H1 (cell line): ENCODE results near the gene KLHDC7B. TPM values are rescaled to one million over a fixed set of nuclear protein-coding genes. Genes with fewer than 3 reads are reported as not detected.

Experiments
- CTCF ChIA-PET: fragments of 300-600 bp; sonication (Branson Sonifier 250); formaldehyde crosslinking; loops from one replicate; lab custom pipeline; 2021; ENCODE audit not compliant: partially characterized antibody; lab: Charles Lee
- POLR2A ChIA-PET: fragments of 300-600 bp; sonication (Branson Sonifier 250); formaldehyde crosslinking; loops from one replicate; lab custom pipeline; 2021; ENCODE audit warnings: inconsistent platforms; ENCODE audit not compliant: partially characterized antibody; lab: Charles Lee
- DNase-seq, 2 experiments: peaks; one replicate each; pipeline versions ENCODE4 v3.0.0 to v3.0.0-alpha.2; 2010 to 2022; ENCODE audit warnings: low spot score in 2 of 2, low read depth in 1 of 2, mixed read lengths in 1 of 2
- FAIRE-seq: peaks from 2 replicates; lab custom pipeline; 2011; peaks lifted over from hg19 to GRCh38; lab: Jason Lieb, UNC
- H2AFZ ChIP-seq: 2 replicates; pipeline ENCODE4 v1.8.1; 2012; ENCODE audit warnings: low read length, inconsistent platforms
- H2AK5ac ChIP-seq: 2 replicates; pipeline ENCODE4 v1.6.1; 2013; ENCODE audit warnings: low read depth, low read length
- H2BK120ac ChIP-seq: replicated peaks from 2 replicates; pipeline ENCODE3; 2013; ENCODE audit warnings: low read depth, low read length, inconsistent platforms
- H2BK12ac ChIP-seq: 2 replicates; pipeline ENCODE4 v1.6.1; 2013; ENCODE audit warnings: low read depth, low read length
- H2BK15ac ChIP-seq: 2 replicates; pipeline ENCODE4 v1.6.1; 2013; ENCODE audit warnings: low read length
- H2BK20ac ChIP-seq: 2 replicates; pipeline ENCODE4 v1.6.1; 2013; ENCODE audit warnings: low read length
- H2BK5ac ChIP-seq: 2 replicates; pipeline ENCODE4 v1.6.1; 2013; ENCODE audit warnings: low read depth, low read length
- H3K14ac ChIP-seq: 2 replicates; pipeline ENCODE4 v1.6.1; 2013; ENCODE audit warnings: inconsistent platforms; ENCODE audit not compliant: insufficient read length
- H3K18ac ChIP-seq: 2 replicates; pipeline ENCODE4 v1.6.1; 2013; ENCODE audit warnings: low read length; ENCODE audit errors: extremely low read depth
- H3K23ac ChIP-seq: 2 replicates; pipeline ENCODE4 v1.6.1; 2013; ENCODE audit warnings: inconsistent platforms; ENCODE audit not compliant: insufficient read length
- H3K23me2 ChIP-seq: 2 replicates; pipeline ENCODE4 v1.6.1; 2013; ENCODE audit warnings: low read depth, low read length
- H3K27ac ChIP-seq: 2 replicates; pipeline ENCODE4 v1.6.1; 2011; ENCODE audit warnings: low read depth, low read length, inconsistent platforms
- H3K27me3 ChIP-seq, 4 experiments: replicated peaks in 1 of 4; 1 replicate in 1 of 4; 2 replicates in 3 of 4; pipeline versions ENCODE4 v1.6.1 to v1.8.1; 2011 to 2013; ENCODE audit warnings: low read length in 3 of 4, mild to moderate bottlenecking in 3 of 4, inconsistent platforms in 2 of 4, mixed read lengths in 2 of 4, moderate library complexity in 1 of 4; ENCODE audit not compliant: control insufficient read depth in 3 of 4, insufficient read depth in 3 of 4; ENCODE audit errors: extremely low read depth in 1 of 4
- H3K36me3 ChIP-seq, 4 experiments: 2 replicates each; pipeline versions ENCODE4 v1.6.1 to v1.8.1; 2011 to 2013; ENCODE audit warnings: mild to moderate bottlenecking in 4 of 4, low read length in 3 of 4, moderate library complexity in 2 of 4, control low read depth in 1 of 4, inconsistent platforms in 1 of 4; ENCODE audit not compliant: insufficient read depth in 4 of 4, control insufficient read depth in 2 of 4
- H3K4ac ChIP-seq: replicated peaks from 2 replicates; pipeline ENCODE3; 2013; ENCODE audit warnings: low read length, low read depth, mixed read lengths, inconsistent platforms; ENCODE audit not compliant: insufficient read length
- H3K4me1 ChIP-seq, 4 experiments: replicated peaks in 1 of 4; 1 replicate in 1 of 4; 2 replicates in 3 of 4; pipeline versions ENCODE4 v1.6.1 to v1.8.1; 2011 to 2013; ENCODE audit warnings: low read length in 3 of 4, inconsistent platforms in 2 of 4, mixed read lengths in 1 of 4; ENCODE audit not compliant: insufficient read depth in 4 of 4, control insufficient read depth in 3 of 4
- H3K4me2 ChIP-seq, 2 experiments: 2 replicates each; pipeline versions ENCODE4 v1.6.1 to v1.8.1; 2011 to 2013; ENCODE audit warnings: low read depth in 2 of 2, low read length in 2 of 2, control low read depth in 1 of 2, inconsistent platforms in 1 of 2, mild to moderate bottlenecking in 1 of 2; ENCODE audit not compliant: insufficient read depth in 1 of 2
- H3K4me3 ChIP-seq, 4 experiments: fragments of 200-600, 300-600 bp in 1 of 4; sonication (generic), shearing (Covaris generic), sonication (Bioruptor Twin) in 1 of 4; 2 replicates each; pipeline versions ENCODE4 v1.5.1 to v1.8.1; 2011 to 2016; ENCODE audit warnings: low read length in 4 of 4, low read depth in 3 of 4, control low read depth in 2 of 4, inconsistent platforms in 2 of 4, mild to moderate bottlenecking in 2 of 4, mixed read lengths in 1 of 4, moderate library complexity in 1 of 4; ENCODE audit not compliant: insufficient read depth in 2 of 4; ENCODE audit errors: extremely low read depth in 1 of 4
- H3K56ac ChIP-seq: replicated peaks from 2 replicates; pipeline ENCODE3; 2013; ENCODE audit warnings: low read depth, mild to moderate bottlenecking, mixed read lengths, low read length, inconsistent platforms; ENCODE audit not compliant: insufficient read length
- H3K79me1 ChIP-seq: 2 replicates; pipeline ENCODE4 v1.6.1; 2013; ENCODE audit warnings: low read depth, low read length, control low read depth
- H3K79me2 ChIP-seq, 2 experiments: 2 replicates each; pipeline versions ENCODE4 v1.6.1 to v1.8.1; 2012 to 2013; ENCODE audit warnings: low read length in 2 of 2, mild to moderate bottlenecking in 2 of 2, inconsistent platforms in 1 of 2; ENCODE audit not compliant: insufficient read depth in 2 of 2, control insufficient read depth in 1 of 2
- H3K9ac ChIP-seq, 4 experiments: replicated peaks in 1 of 4; 1 replicate in 1 of 4; 2 replicates in 3 of 4; pipeline versions ENCODE4 v1.6.1 to v1.8.1; 2011 to 2013; ENCODE audit warnings: low read depth in 3 of 4, low read length in 3 of 4, control low read depth in 2 of 4, mild to moderate bottlenecking in 2 of 4, moderate library complexity in 2 of 4, inconsistent platforms in 1 of 4; ENCODE audit errors: extremely low read depth in 1 of 4
- H3K9me3 ChIP-seq, 2 experiments: 2 replicates each; pipeline versions ENCODE4 v1.6.1 to v1.8.1; 2012 to 2013; ENCODE audit warnings: mild to moderate bottlenecking in 2 of 2, moderate library complexity in 2 of 2, control low read depth in 1 of 2, inconsistent platforms in 1 of 2, low read depth in 1 of 2, low read length in 1 of 2, mixed read lengths in 1 of 2; ENCODE audit not compliant: insufficient read depth in 2 of 2
- H4K20me1 ChIP-seq, 2 experiments: replicated peaks in 1 of 2; 2 replicates each; pipeline versions ENCODE3 to v1.8.1; 2011 to 2013; ENCODE audit warnings: inconsistent platforms in 2 of 2, low read length in 2 of 2, mild to moderate bottlenecking in 1 of 2; ENCODE audit not compliant: insufficient read depth in 2 of 2, control insufficient read depth in 1 of 2
- H4K5ac ChIP-seq: 2 replicates; pipeline ENCODE4 v1.6.1; 2013; ENCODE audit warnings: low read length, low read depth, mixed read lengths, inconsistent platforms; ENCODE audit not compliant: insufficient read length
- H4K8ac ChIP-seq: 2 replicates; pipeline ENCODE4 v1.8.0; 2013; ENCODE audit warnings: mild to moderate bottlenecking, moderate library complexity, low read length, inconsistent platforms; ENCODE audit not compliant: insufficient read depth; ENCODE audit errors: extremely low read depth
- H4K91ac ChIP-seq: replicated peaks from 2 replicates; pipeline ENCODE3; 2013; ENCODE audit warnings: low read length, mixed read lengths, inconsistent platforms; ENCODE audit not compliant: insufficient read length
- CREB1 ChIP-seq: IDR thresholded peaks from 2 replicates; pipeline ENCODE4 v1.6.1; 2012; ENCODE audit warnings: inconsistent platforms
- EGR1 ChIP-seq: IDR thresholded peaks from 2 replicates; pipeline ENCODE4 v1.6.1; 2011; ENCODE audit warnings: low read depth, low read length, borderline replicate concordance
- EP300 ChIP-seq, 2 experiments: IDR thresholded peaks; 1 replicate in 1 of 2; 2 replicates in 1 of 2; pipeline ENCODE4 v1.6.1; 2011 to 2012; ENCODE audit warnings: low read depth in 2 of 2, low read length in 2 of 2, mild to moderate bottlenecking in 2 of 2, borderline replicate concordance in 1 of 2, inconsistent platforms in 1 of 2, moderate library complexity in 1 of 2
- EZH2 ChIP-seq: fragments of 200-600 bp; sonication (generic); IDR thresholded peaks from 2 replicates; pipeline ENCODE4 v1.7.1; 2012; ENCODE audit warnings: low read depth, mild to moderate bottlenecking, moderate library complexity, low read length, inconsistent platforms; ENCODE audit not compliant: severe bottlenecking
- RAD21 ChIP-seq, 2 experiments: IDR thresholded peaks in 1 of 2; conservative IDR thresholded peaks in 1 of 2; 2 replicates each; pipeline ENCODE4 v1.6.1; 2011; ENCODE audit warnings: low read depth in 2 of 2, low read length in 2 of 2, improper control_type of control experiment in 1 of 2, inconsistent platforms in 1 of 2, mild to moderate bottlenecking in 1 of 2, moderate library complexity in 1 of 2
- SP1 ChIP-seq: IDR thresholded peaks from 2 replicates; pipeline ENCODE4 v1.6.1; 2011; ENCODE audit warnings: low read depth, low read length
- WGBS, 2 experiments: shearing (Covaris generic) in 1 of 2; methylation state at CpG; one replicate each; pipeline versions ENCODE4 v1.1.6 to v1.1.7; 2013 to 2015; ENCODE audit warnings: low lambda C conversion rate in 2 of 2, mixed read lengths in 2 of 2, inconsistent platforms in 1 of 2, low coverage in 1 of 2, missing lambda C conversion rate in 1 of 2; ENCODE audit not compliant: insufficient replicate concordance in 2 of 2, insufficient coverage in 1 of 2, insufficient read length in 1 of 2; ENCODE audit errors: extremely low coverage in 1 of 2, missing lambda C conversion rate in 1 of 2; 5-methylcytosine and 5-hydroxymethylcytosine counted together
- polyA plus RNA-seq, 7 experiments: library from polyadenylated mRNA; depleted of rRNA in 3 of 7; stranded (reverse) in 5 of 7; unstranded in 2 of 7; fragments of >200 nt in 5 of 7; fragments of 200-250 nt in 2 of 7; gene quantifications; 1 replicate in 5 of 7; 2 replicates in 1 of 7; 4 replicates in 1 of 7; pipeline versions ENCODE4 v1.2.1 to v1.2.3, GENCODE V29; 2011 to 2013; ENCODE audit warnings: missing spikeins in 2 of 7, mixed read lengths in 2 of 7
- total RNA-seq: library from RNA; stranded (reverse); fragmentation: NEBNext Ultra II Directional; extraction: Animal tissue kit (Norgen Biotek cat#: 25700); gene quantifications from 2 replicates; pipeline ENCODE4 v1.2.1, GENCODE V29; 2021
- TF ChIP-seq, protein P1 (sequence below): IDR thresholded peaks from 2 replicates; pipeline ENCODE4 v1.6.1; 2012; ENCODE audit warnings: low read length, inconsistent platforms
- TF ChIP-seq, protein P2 (sequence below), 3 experiments: IDR thresholded peaks; 1 replicate in 2 of 3; 2 replicates in 1 of 3; pipeline versions ENCODE4 v1.5.1 to v1.6.1; 2011; ENCODE audit warnings: low read length in 3 of 3, mild to moderate bottlenecking in 3 of 3, inconsistent platforms in 2 of 3, low read depth in 1 of 3, moderate library complexity in 1 of 3; ENCODE audit not compliant: insufficient read depth in 1 of 3; ENCODE audit errors: control extremely low read depth in 1 of 3

The KLHDC7B gene
- total and polyA plus RNA-seq, 2 of the 8 experiments (the other 6 are each of a cell fraction or from before 2014, with no cell fraction given) = not detected

DNA sequence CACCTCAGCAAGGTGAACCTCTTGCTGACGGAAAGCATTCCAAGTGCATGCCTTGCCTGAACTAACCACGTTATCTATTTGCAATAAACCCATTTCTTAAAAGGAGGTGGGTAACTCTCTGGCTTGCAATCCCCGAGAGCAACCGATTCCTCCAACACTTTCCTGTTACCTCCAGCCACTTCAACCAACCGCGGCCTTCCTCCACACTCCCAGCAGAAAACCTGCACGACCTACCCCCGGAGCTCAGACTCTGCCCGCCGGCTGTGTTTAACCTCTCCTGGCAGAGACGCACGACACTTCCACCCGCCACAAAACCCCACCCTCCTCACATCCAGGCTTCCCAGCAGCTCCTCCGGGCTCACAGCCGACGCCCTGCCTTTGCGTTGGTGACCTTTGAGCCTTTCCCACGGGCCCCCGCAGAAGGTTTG, 21.0 kb upstream of the KLHDC7B start:
- Histone ChIP-seq H3K79me1 (no peaks in the 10 kb centered on the region), H2AFZ (no peak overlapping the region)
- TF ChIP-seq EGR1 (no peak), CREB1 (no peak), EP300 (IDR thresholded peaks at IDR 0.05; ENCODE audit: borderline replicate concordance in 1 of 2, low read depth in 2 of 2, low read length in 2 of 2) (no peak), RAD21 (IDR thresholded peaks at IDR 0.05 in 1 of 2, conservative IDR thresholded peaks at IDR 0.05 in 1 of 2; ENCODE audit: low read depth in 2 of 2, low read length in 2 of 2) (no peak), EZH2 (no peak), SP1 (no peak)
- TF ChIP-seq, protein P1, sequence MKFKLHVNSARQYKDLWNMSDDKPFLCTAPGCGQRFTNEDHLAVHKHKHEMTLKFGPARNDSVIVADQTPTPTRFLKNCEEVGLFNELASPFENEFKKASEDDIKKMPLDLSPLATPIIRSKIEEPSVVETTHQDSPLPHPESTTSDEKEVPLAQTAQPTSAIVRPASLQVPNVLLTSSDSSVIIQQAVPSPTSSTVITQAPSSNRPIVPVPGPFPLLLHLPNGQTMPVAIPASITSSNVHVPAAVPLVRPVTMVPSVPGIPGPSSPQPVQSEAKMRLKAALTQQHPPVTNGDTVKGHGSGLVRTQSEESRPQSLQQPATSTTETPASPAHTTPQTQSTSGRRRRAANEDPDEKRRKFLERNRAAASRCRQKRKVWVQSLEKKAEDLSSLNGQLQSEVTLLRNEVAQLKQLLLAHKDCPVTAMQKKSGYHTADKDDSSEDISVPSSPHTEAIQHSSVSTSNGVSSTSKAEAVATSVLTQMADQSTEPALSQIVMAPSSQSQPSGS = no peak
- TF ChIP-seq, protein P2, sequence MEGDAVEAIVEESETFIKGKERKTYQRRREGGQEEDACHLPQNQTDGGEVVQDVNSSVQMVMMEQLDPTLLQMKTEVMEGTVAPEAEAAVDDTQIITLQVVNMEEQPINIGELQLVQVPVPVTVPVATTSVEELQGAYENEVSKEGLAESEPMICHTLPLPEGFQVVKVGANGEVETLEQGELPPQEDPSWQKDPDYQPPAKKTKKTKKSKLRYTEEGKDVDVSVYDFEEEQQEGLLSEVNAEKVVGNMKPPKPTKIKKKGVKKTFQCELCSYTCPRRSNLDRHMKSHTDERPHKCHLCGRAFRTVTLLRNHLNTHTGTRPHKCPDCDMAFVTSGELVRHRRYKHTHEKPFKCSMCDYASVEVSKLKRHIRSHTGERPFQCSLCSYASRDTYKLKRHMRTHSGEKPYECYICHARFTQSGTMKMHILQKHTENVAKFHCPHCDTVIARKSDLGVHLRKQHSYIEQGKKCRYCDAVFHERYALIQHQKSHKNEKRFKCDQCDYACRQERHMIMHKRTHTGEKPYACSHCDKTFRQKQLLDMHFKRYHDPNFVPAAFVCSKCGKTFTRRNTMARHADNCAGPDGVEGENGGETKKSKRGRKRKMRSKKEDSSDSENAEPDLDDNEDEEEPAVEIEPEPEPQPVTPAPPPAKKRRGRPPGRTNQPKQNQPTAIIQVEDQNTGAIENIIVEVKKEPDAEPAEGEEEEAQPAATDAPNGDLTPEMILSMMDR (IDR thresholded peaks at IDR 0.05; ENCODE audit: control extremely low read depth in 1 of 3, insufficient read depth in 1 of 3, low read depth in 1 of 3, low read length in 3 of 3) = no peak

More for the DNA sequence above, 21.0 kb upstream of the KLHDC7B start:
- WGBS, 2 experiments = 42% methylated on average over 13 of the region's 19 CpGs; no CpG with 5 or more reads in 1 of the 2 experiments
- H2BK5ac ChIP-seq = no peak overlapping the region
- no peak overlapping the region for H3K14ac ChIP-seq
- H3K4me2 ChIP-seq = peak overlapping the region; percentile 70 to 88
- no peak overlapping the region for H3K27ac ChIP-seq
- H3K18ac ChIP-seq = no peak overlapping the region
- H2BK15ac ChIP-seq = no peak overlapping the region
- H4K8ac ChIP-seq = peak overlapping the region; percentile 45; the same call in 1 of the 2 replicates
- H3K27me3 ChIP-seq = peaks cover 15 to 31% (median 24%) of the 10 kb centered on the region in 4 experiments
- H3K4ac ChIP-seq = no peak overlapping the region
- H3K9ac ChIP-seq = peak overlapping the region in 2 of 4 experiments; percentile 6 to 68; a peak in 3 of 7 replicates
- DNase-seq (no peak), FAIRE-seq (no peak)
- H3K79me2 ChIP-seq = no peaks in the 10 kb centered on the region
- H2AK5ac ChIP-seq = no peak overlapping the region
- no peak overlapping the region for H3K56ac ChIP-seq
- no peak overlapping the region for H2BK120ac ChIP-seq
- no peak overlapping the region for H4K5ac ChIP-seq
- ChIA-PET CTCF (interaction anchor here (1.0 to 3.4 kb wide), 9 partner anchors 10 to 201 kb away, joined by 3 to 36 read pairs (median 6); partner anchors contain the start of genes KLHDC7B and SYCE3), POLR2A (interaction anchor here (1.1 to 3.0 kb wide), 9 partner anchors 8 to 84 kb away, joined by 3 to 32 read pairs (median 4); partner anchors contain the start of genes LMF2, NCAPH2 and SYCE3)
- H3K23me2 ChIP-seq = peaks cover 17% of the 10 kb centered on the region; the same call in 1 of the 2 replicates
- H4K91ac ChIP-seq = no peak overlapping the region
- H4K20me1 ChIP-seq = peaks cover 5 to 25% of the 10 kb centered on the region in 2 experiments
- peak overlapping the region; percentile 63 to 78 (median 67) for H3K4me3 ChIP-seq
- no peaks in the 10 kb centered on the region for H3K9me3 ChIP-seq
- H3K4me1 ChIP-seq = peaks cover 0 to 11% (median 6%) of the 10 kb centered on the region in 4 experiments; a peak in 5 of 7 replicates
- peaks cover 4 to 16% (median 12%) of the 10 kb centered on the region in 4 experiments; a peak in 7 of 8 replicates for H3K36me3 ChIP-seq
- H2BK20ac ChIP-seq = no peak overlapping the region
- H2BK12ac ChIP-seq = no peak overlapping the region
- H3K23ac ChIP-seq = no peak overlapping the region
